ENCODE data around the gene DNAJC27. TPM values are rescaled to one million over a fixed set of nuclear protein-coding genes. Genes with fewer than 3 reads are reported as not detected.

Gene DNAJC27
- total RNA-seq, 2 donors from 2014 or later = 15.0 to 27.2 TPM

- no peak for DNase-seq (ENCODE audit: low spot score)
- peaks cover 3% of the 10 kb centered on the region for H3K36me3 ChIP-seq
- no peak for ATAC-seq (ENCODE audit: insufficient number of reproducible peaks, low FRiP score, low read depth)
- TF ChIP-seq CTCF (IDR thresholded peaks at IDR 0.05) = no peak
- no peak overlapping the region for H3K4me3 ChIP-seq
- H3K4me1 ChIP-seq (ENCODE audit: control insufficient read depth in 1 of 2, low read depth in 2 of 2) = no peaks in the 10 kb centered on the region
- peaks cover 15% of the 10 kb centered on the region for H3K9me3 ChIP-seq
- H3K27ac ChIP-seq = no peak overlapping the region
- H3K27me3 ChIP-seq (replicated peaks; ENCODE audit: insufficient read depth) = no peaks in the 10 kb centered on the region
These were observed 72.3 kb downstream of the DNAJC27 start for GRCh38 chr2:24899361-24899910.

GRCh38 chr2:24898122-24899109 is 73.3 kb downstream of the DNAJC27 start:
- Histone ChIP-seq H3K9me3 (peaks cover 17% of the 10 kb centered on the region), H3K4me3 (no peak overlapping the region), H3K27ac (no peak overlapping the region), H3K27me3 (replicated peaks; ENCODE audit: insufficient read depth) (no peaks in the 10 kb centered on the region), H3K4me1 (ENCODE audit: control insufficient read depth in 1 of 2, low read depth in 2 of 2) (no peaks in the 10 kb centered on the region), H3K36me3 (no peaks in the 10 kb centered on the region)
- DNase-seq (ENCODE audit: low spot score) = no peak
- TF ChIP-seq CTCF (IDR thresholded peaks at IDR 0.05) = no peak
- ATAC-seq (ENCODE audit: insufficient number of reproducible peaks, low FRiP score, low read depth) = no peak

- H3K9me3 ChIP-seq = peaks cover 20% of the 10 kb centered on the region
- no peaks in the 10 kb centered on the region for H3K27me3 ChIP-seq (replicated peaks; ENCODE audit: insufficient read depth)
- H3K4me1 ChIP-seq (ENCODE audit: control insufficient read depth in 1 of 2, low read depth in 2 of 2) = no peaks in the 10 kb centered on the region
- ATAC-seq (ENCODE audit: insufficient number of reproducible peaks, low FRiP score, low read depth) (no peak), DNase-seq (ENCODE audit: low spot score) (no peak)
- H3K27ac ChIP-seq = no peak overlapping the region
- no peak overlapping the region for H3K4me3 ChIP-seq
- no peaks in the 10 kb centered on the region for H3K36me3 ChIP-seq
- TF ChIP-seq CTCF (IDR thresholded peaks at IDR 0.05) = no peak
These were observed 77.0 kb downstream of the DNAJC27 start for GRCh38 chr2:24894750-24895149.

GRCh38 chr2:24893934-24894333 is 77.8 kb downstream of the DNAJC27 start:
- no peak for DNase-seq (ENCODE audit: low spot score)
- no peak for TF ChIP-seq CTCF (IDR thresholded peaks at IDR 0.05)
- no peak for ATAC-seq (ENCODE audit: insufficient number of reproducible peaks, low FRiP score, low read depth)

More at GRCh38 chr2:24893934-24894333, 77.8 kb downstream of the DNAJC27 start:
- Histone ChIP-seq H3K9me3 (peaks cover 20% of the 10 kb centered on the region), H3K27me3 (replicated peaks; ENCODE audit: insufficient read depth) (no peaks in the 10 kb centered on the region), H3K4me1 (ENCODE audit: control insufficient read depth in 1 of 2, low read depth in 2 of 2) (no peaks in the 10 kb centered on the region), H3K36me3 (no peaks in the 10 kb centered on the region), H3K27ac (no peak overlapping the region), H3K4me3 (no peak overlapping the region)

Other genes with a start within 250 kb of the DNAJC27 start
- 1 to 10 TPM; 5.4 to 9.7 TPM for gene PTRHD1, start 178.6 kb downstream of the DNAJC27 start, total RNA-seq
- 1 to 10 TPM; 2.5 to 9.2 TPM for gene CENPO, start 178.5 kb downstream of the DNAJC27 start, total RNA-seq
- gene ADCY3, start 51.7 kb downstream of the DNAJC27 start, total RNA-seq = 10 to 100 TPM; 51.9 to 78.9 TPM
- gene EFR3B, start 70.1 kb upstream of the DNAJC27 start, total RNA-seq = 1 to 10 TPM in 1 of 2 donors, under 1 TPM in 1; 0.81 to 1.4 TPM
- gene POMC, start 196.6 kb upstream of the DNAJC27 start, total RNA-seq = 1 to 10 TPM; 1.2 to 5.7 TPM

Data from thoracic aorta (tissue), 2 donors.